Measurements from ENCODE around the gene PVR.

The PVR gene

DNA sequence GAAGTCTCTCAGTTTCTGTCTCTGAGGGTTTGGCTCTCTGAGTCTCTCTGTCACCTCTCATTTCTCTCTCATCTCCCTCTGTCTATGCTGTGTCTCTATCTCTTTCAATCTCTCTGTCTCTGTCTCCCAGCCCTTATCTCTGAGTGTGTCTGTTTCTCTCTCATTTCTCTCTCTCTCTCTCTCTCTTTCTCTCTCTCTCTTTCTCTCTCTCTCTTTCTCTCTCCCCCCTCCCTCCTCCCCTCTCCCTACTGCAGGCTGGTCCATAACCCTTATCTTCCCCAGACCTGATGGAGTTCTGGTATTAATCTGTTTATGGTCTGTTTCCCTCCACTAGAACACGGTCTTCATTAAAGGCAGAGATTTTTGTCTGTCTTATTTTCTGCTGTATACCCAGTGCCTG is 1.3 kb upstream of the PVR start:
- Histone ChIP-seq H3K4me1 (ENCODE audit: control insufficient read depth in 2 of 2, insufficient read depth in 2 of 2, low read length in 2 of 2) (peaks cover 13 to 28% of the 10 kb centered on the region in 2 donors), H3K27me3 (ENCODE audit: control insufficient read depth in 2 of 2, insufficient read depth in 2 of 2, low read length in 2 of 2) (no peaks in the 10 kb centered on the region), H3K36me3 (ENCODE audit: control insufficient read depth in 2 of 2, insufficient read depth in 2 of 2, low read length in 2 of 2) (no peaks in the 10 kb centered on the region), H3K27ac (ENCODE audit: low read depth in 2 of 2, low read length in 2 of 2) (no peak overlapping the region), H3K9me3 (ENCODE audit: control insufficient read depth in 2 of 2, low read length in 2 of 2) (no peaks in the 10 kb centered on the region), H3K4me3 (ENCODE audit: low read length in 2 of 2) (no peak overlapping the region), H3K9ac (ENCODE audit: low read depth in 1 of 2, low read length in 2 of 2) (no peak overlapping the region)

- no peaks in the 10 kb centered on the region for H3K27me3 ChIP-seq (ENCODE audit: control insufficient read depth in 2 of 2, insufficient read depth in 2 of 2, low read length in 2 of 2)
- peak overlapping the region; percentile 71 to 79 for H3K4me3 ChIP-seq (ENCODE audit: low read length in 2 of 2)
- peaks cover 8% of the 10 kb centered on the region in 2 donors for H3K36me3 ChIP-seq (ENCODE audit: control insufficient read depth in 2 of 2, insufficient read depth in 2 of 2, low read length in 2 of 2)
- H3K9me3 ChIP-seq (ENCODE audit: control insufficient read depth in 2 of 2, low read length in 2 of 2) = no peaks in the 10 kb centered on the region
- peak overlapping the region; percentile 67 to 81 for H3K27ac ChIP-seq (ENCODE audit: low read depth in 2 of 2, low read length in 2 of 2)
- peak overlapping the region; percentile 52 to 71 for H3K9ac ChIP-seq (ENCODE audit: low read depth in 1 of 2, low read length in 2 of 2)
- H3K4me1 ChIP-seq (ENCODE audit: control insufficient read depth in 2 of 2, insufficient read depth in 2 of 2, low read length in 2 of 2) = peaks cover 7 to 19% of the 10 kb centered on the region in 2 donors
Measured at GRCh38 chr19:44644402-44645016, 799 bp downstream of the PVR start.

DNA sequence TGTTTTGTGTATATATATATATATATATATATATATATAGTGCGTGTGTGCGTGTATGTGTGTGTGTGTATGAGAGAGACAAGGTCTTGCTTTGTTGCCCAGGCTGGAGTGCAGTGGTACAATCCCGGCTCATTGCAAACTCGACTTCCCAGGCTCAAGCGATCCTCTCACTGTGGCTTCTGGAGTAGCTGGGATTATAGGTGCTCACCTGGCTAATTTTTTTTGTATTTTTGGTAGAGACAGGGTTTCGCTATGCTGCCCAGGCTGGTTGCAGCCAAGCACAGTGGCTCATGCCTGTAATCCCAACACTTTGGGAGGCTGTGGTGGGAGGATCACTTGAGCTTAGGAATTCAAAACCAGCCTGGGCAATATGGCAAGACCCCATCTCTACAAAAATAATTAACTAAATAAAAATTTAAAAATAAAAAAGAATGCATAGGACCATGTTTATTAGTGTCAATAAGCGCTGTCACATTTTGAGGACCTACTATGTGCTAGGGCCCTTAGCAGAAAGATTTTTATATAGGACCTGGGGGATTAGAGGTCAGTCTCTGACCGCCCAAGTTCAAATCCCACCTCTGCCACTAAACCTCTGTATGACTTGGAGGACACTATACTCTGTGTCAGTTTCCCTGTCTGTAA is 1.8 kb downstream of the PVR start:
- Histone ChIP-seq H3K9ac (ENCODE audit: low read depth in 1 of 2, low read length in 2 of 2) (no peak overlapping the region), H3K27ac (ENCODE audit: low read depth in 2 of 2, low read length in 2 of 2) (no peak overlapping the region), H3K9me3 (ENCODE audit: control insufficient read depth in 2 of 2, low read length in 2 of 2) (no peaks in the 10 kb centered on the region), H3K4me3 (ENCODE audit: low read length in 2 of 2) (no peak overlapping the region), H3K36me3 (ENCODE audit: control insufficient read depth in 2 of 2, insufficient read depth in 2 of 2, low read length in 2 of 2) (peaks cover 16 to 17% of the 10 kb centered on the region in 2 donors), H3K27me3 (ENCODE audit: control insufficient read depth in 2 of 2, insufficient read depth in 2 of 2, low read length in 2 of 2) (no peaks in the 10 kb centered on the region), H3K4me1 (ENCODE audit: control insufficient read depth in 2 of 2, insufficient read depth in 2 of 2, low read length in 2 of 2) (peaks cover 0 to 10% of the 10 kb centered on the region in 2 donors)

DNA sequence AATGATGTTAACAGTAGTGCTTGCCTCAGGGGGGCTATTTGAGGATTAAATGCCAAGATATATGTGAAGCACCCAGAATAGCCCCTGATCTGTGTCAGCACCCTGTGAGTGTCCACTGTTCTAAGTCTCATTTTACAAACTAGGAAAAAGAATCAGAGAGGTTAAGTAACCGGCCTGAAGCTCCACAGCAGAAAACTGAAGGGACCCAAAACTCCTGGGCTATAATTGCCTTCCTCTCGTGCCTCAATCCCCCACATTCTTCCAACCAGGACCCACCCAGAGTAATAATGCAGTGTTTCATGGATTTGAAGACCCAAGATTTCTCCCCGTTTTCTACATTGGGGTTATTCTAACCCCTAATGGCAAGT is 2.3 kb downstream of the PVR start:
- Histone ChIP-seq H3K36me3 (ENCODE audit: control insufficient read depth in 2 of 2, insufficient read depth in 2 of 2, low read length in 2 of 2) (peaks cover 20 to 21% of the 10 kb centered on the region in 2 donors), H3K4me3 (ENCODE audit: low read length in 2 of 2) (no peak overlapping the region), H3K27ac (ENCODE audit: low read depth in 2 of 2, low read length in 2 of 2) (no peak overlapping the region), H3K4me1 (ENCODE audit: control insufficient read depth in 2 of 2, insufficient read depth in 2 of 2, low read length in 2 of 2) (peaks cover 0 to 7% of the 10 kb centered on the region in 2 donors), H3K9me3 (ENCODE audit: control insufficient read depth in 2 of 2, low read length in 2 of 2) (no peaks in the 10 kb centered on the region), H3K27me3 (ENCODE audit: control insufficient read depth in 2 of 2, insufficient read depth in 2 of 2, low read length in 2 of 2) (no peaks in the 10 kb centered on the region), H3K9ac (ENCODE audit: low read depth in 1 of 2, low read length in 2 of 2) (no peak overlapping the region)

DNA sequence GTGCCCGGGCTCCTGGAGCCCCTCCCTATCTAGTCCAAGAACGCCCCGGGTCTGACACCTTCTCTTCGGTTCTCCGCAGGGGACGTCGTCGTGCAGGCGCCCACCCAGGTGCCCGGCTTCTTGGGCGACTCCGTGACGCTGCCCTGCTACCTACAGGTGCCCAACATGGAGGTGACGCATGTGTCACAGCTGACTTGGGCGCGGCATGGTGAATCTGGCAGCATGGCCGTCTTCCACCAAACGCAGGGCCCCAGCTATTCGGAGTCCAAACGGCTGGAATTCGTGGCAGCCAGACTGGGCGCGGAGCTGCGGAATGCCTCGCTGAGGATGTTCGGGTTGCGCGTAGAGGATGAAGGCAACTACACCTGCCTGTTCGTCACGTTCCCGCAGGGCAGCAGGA is 3.4 kb downstream of the PVR start:
- peaks cover 27% of the 10 kb centered on the region in 2 donors for H3K36me3 ChIP-seq (ENCODE audit: control insufficient read depth in 2 of 2, insufficient read depth in 2 of 2, low read length in 2 of 2)
- H3K27ac ChIP-seq (ENCODE audit: low read depth in 2 of 2, low read length in 2 of 2) = no peak overlapping the region
- no peaks in the 10 kb centered on the region for H3K9me3 ChIP-seq (ENCODE audit: control insufficient read depth in 2 of 2, low read length in 2 of 2)
- no peak overlapping the region for H3K4me3 ChIP-seq (ENCODE audit: low read length in 2 of 2)
- no peak overlapping the region for H3K9ac ChIP-seq (ENCODE audit: low read depth in 1 of 2, low read length in 2 of 2)
- no peaks in the 10 kb centered on the region for H3K27me3 ChIP-seq (ENCODE audit: control insufficient read depth in 2 of 2, insufficient read depth in 2 of 2, low read length in 2 of 2)
- peaks cover 0 to 7% of the 10 kb centered on the region in 2 donors for H3K4me1 ChIP-seq (ENCODE audit: control insufficient read depth in 2 of 2, insufficient read depth in 2 of 2, low read length in 2 of 2)

- Histone ChIP-seq H3K9me3 (ENCODE audit: control insufficient read depth in 2 of 2, low read length in 2 of 2) (no peaks in the 10 kb centered on the region), H3K4me1 (ENCODE audit: control insufficient read depth in 2 of 2, insufficient read depth in 2 of 2, low read length in 2 of 2) (peaks cover 0 to 4% of the 10 kb centered on the region in 2 donors), H3K9ac (ENCODE audit: low read depth in 1 of 2, low read length in 2 of 2) (no peak overlapping the region), H3K4me3 (ENCODE audit: low read length in 2 of 2) (no peak overlapping the region), H3K27me3 (ENCODE audit: control insufficient read depth in 2 of 2, insufficient read depth in 2 of 2, low read length in 2 of 2) (no peaks in the 10 kb centered on the region), H3K36me3 (ENCODE audit: control insufficient read depth in 2 of 2, insufficient read depth in 2 of 2, low read length in 2 of 2) (peaks cover 36% of the 10 kb centered on the region in 2 donors), H3K27ac (ENCODE audit: low read depth in 2 of 2, low read length in 2 of 2) (peak overlapping the region in 1 of 2 donors; percentile 16)
Measured at GRCh38 chr19:44648631-44649251, 5.0 kb downstream of the PVR start.

DNA sequence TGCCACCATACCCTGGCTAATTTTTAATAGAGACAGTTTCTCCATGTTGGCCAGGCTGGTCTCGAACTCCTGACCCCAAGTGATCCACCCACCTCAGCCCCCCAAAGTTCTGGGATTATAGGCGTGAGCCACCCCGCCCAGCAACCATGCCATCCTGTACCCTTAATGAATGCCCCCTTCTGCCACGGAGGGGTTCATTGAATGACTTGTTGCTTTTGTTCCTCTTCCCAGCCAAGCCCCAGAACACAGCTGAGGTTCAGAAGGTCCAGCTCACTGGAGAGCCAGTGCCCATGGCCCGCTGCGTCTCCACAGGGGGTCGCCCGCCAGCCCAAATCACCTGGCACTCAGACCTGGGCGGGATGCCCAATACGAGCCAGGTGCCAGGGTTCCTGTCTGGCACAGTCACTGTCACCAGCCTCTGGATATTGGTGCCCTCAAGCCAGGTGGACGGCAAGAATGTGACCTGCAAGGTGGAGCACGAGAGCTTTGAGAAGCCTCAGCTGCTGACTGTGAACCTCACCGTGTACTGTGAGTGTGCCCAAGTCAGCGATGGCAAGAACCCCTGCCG is 6.0 kb downstream of the PVR start:
- Histone ChIP-seq H3K4me3 (ENCODE audit: low read length in 2 of 2) (no peak overlapping the region), H3K36me3 (ENCODE audit: control insufficient read depth in 2 of 2, insufficient read depth in 2 of 2, low read length in 2 of 2) (peaks cover 36% of the 10 kb centered on the region in 2 donors), H3K27me3 (ENCODE audit: control insufficient read depth in 2 of 2, insufficient read depth in 2 of 2, low read length in 2 of 2) (no peaks in the 10 kb centered on the region), H3K27ac (ENCODE audit: low read depth in 2 of 2, low read length in 2 of 2) (no peak overlapping the region), H3K9ac (ENCODE audit: low read depth in 1 of 2, low read length in 2 of 2) (no peak overlapping the region), H3K9me3 (ENCODE audit: control insufficient read depth in 2 of 2, low read length in 2 of 2) (no peaks in the 10 kb centered on the region), H3K4me1 (ENCODE audit: control insufficient read depth in 2 of 2, insufficient read depth in 2 of 2, low read length in 2 of 2) (peaks cover 0 to 4% of the 10 kb centered on the region in 2 donors)

DNA sequence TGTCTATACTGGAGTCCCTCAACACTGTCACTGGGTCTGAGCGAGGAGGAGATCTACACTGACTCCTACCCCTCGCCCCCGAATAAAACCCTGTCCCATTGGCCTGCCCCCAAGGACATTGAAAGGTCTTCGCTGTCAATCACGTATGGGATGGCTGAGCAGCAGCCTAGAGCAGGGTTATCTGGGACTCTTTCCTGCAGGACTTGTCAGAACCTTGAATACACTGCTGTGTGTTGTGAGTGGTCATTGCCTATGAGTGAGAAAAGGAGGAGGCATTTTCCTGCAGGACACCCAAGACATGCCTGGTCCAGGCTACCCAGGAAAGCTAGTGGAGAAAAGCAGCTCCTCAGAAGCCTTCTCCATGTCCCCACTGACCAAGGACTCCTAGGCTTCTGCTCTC is 9.6 kb downstream of the PVR start:
- peaks cover 3 to 4% of the 10 kb centered on the region in 2 donors for H3K4me1 ChIP-seq (ENCODE audit: control insufficient read depth in 2 of 2, insufficient read depth in 2 of 2, low read length in 2 of 2)
- no peaks in the 10 kb centered on the region for H3K9me3 ChIP-seq (ENCODE audit: control insufficient read depth in 2 of 2, low read length in 2 of 2)
- no peak overlapping the region for H3K4me3 ChIP-seq (ENCODE audit: low read length in 2 of 2)
- H3K27me3 ChIP-seq (ENCODE audit: control insufficient read depth in 2 of 2, insufficient read depth in 2 of 2, low read length in 2 of 2) = no peaks in the 10 kb centered on the region
- H3K36me3 ChIP-seq (ENCODE audit: control insufficient read depth in 2 of 2, insufficient read depth in 2 of 2, low read length in 2 of 2) = peaks cover 49 to 54% of the 10 kb centered on the region in 2 donors
- no peak overlapping the region for H3K27ac ChIP-seq (ENCODE audit: low read depth in 2 of 2, low read length in 2 of 2)
- H3K9ac ChIP-seq (ENCODE audit: low read depth in 1 of 2, low read length in 2 of 2) = no peak overlapping the region

DNA sequence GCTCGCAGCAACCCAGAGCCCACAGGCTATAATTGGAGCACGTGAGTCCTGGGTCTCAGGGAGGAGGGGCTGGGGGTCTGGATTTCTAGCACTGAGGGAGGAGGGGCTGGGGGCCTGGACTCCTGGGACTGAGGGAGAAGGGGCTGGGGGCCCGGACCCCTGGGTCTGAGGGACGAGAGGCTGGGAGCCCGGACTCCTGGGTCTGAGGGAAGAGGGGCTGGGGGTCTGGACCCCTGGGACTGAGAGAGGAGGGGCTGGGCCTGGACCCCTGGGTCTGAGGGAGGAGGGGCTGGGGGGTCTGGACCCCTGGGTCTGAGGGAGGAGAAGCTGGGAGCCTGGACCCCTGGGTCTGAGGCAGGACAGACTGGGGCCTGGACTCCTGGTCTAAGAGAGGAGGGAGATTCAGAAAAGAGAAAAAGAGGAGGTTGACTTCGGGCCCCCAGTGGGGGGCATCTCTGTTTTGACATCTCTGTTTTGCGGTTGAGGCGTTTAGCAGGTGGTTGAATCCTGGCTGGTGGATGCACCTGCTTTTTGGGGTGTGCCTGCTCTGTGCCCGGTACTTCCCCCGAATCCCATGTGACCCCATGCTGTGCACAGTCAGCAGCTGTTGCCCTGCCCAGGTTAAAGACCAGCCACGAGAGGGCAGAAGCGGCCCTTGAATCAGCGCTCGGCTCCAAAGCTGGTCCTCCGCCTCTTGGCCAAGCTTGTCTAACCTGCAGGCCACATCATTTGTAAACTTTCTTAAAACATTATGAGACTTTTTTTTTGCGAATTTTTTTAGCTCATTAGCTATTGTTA is 10.5 kb downstream of the PVR start:
- Histone ChIP-seq H3K4me1 (ENCODE audit: control insufficient read depth in 2 of 2, insufficient read depth in 2 of 2, low read length in 2 of 2) (peaks cover 0 to 3% of the 10 kb centered on the region in 2 donors), H3K9ac (ENCODE audit: low read depth in 1 of 2, low read length in 2 of 2) (no peak overlapping the region), H3K4me3 (ENCODE audit: low read length in 2 of 2) (no peak overlapping the region), H3K27ac (ENCODE audit: low read depth in 2 of 2, low read length in 2 of 2) (no peak overlapping the region), H3K36me3 (ENCODE audit: control insufficient read depth in 2 of 2, insufficient read depth in 2 of 2, low read length in 2 of 2) (peaks cover 44 to 56% of the 10 kb centered on the region in 2 donors), H3K27me3 (ENCODE audit: control insufficient read depth in 2 of 2, insufficient read depth in 2 of 2, low read length in 2 of 2) (no peaks in the 10 kb centered on the region), H3K9me3 (ENCODE audit: control insufficient read depth in 2 of 2, low read length in 2 of 2) (no peaks in the 10 kb centered on the region)
